Measurements from ENCODE around the gene MCAT. TPM values are rescaled to one million over a fixed set of nuclear protein-coding genes. Genes with fewer than 3 reads are reported as not detected.

The MCAT gene
- total RNA-seq, 1 experiment from 2014 or later = 16.3 TPM

GRCh38 chr22:43128928-43129424 lies 14.2 kb downstream of the MCAT start:
- Histone ChIP-seq H3K36me3 (ENCODE audit: control insufficient read depth, insufficient read depth, low read length) (no peaks in the 10 kb centered on the region; the same call in 1 of the 2 replicates), H3K27ac (ENCODE audit: low read length) (no peak overlapping the region), H3K4me3 (ENCODE audit: low read depth in 2 of 2, low read length in 2 of 2) (no peak overlapping the region), H3K9me3 (ENCODE audit: control insufficient read depth, insufficient read depth, low read depth, low read length) (no peaks in the 10 kb centered on the region), H3K4me1 (ENCODE audit: control insufficient read depth, insufficient read depth, low read length) (peaks cover 4% of the 10 kb centered on the region), H3K27me3 (ENCODE audit: control insufficient read depth, insufficient read depth, low read length) (no peaks in the 10 kb centered on the region)
- ChIA-PET CTCF (no interaction called here), POLR2A (no interaction called here)
- DNase-seq (ENCODE audit: low read depth, low spot score) (no peak), ATAC-seq (no peak)
- TF ChIP-seq REST (IDR thresholded peaks at IDR 0.05; ENCODE audit: insufficient read depth in 1 of 2, low read depth in 2 of 2, low read length in 1 of 2) (no peak), TCF7L2 (IDR thresholded peaks at IDR 0.05; ENCODE audit: low read depth, low read length) (no peak), CTCF (IDR thresholded peaks at IDR 0.05) (no peak), POLR2AphosphoS5 (IDR thresholded peaks at IDR 0.05; ENCODE audit: low read depth, low read length) (no peak)
- in situ Hi-C loops (cut with HindIII; ENCODE audit: low pct_unique_long_range_greater_than_20kb, low sequenced_read_pairs) = no loop called here
- intact Hi-C loops (cut with micrococcal nuclease; ENCODE audit: unreplicated experiment) = no loop called here
- BruUV-seq (replicated peaks) = no TSS peak

GRCh38 chr22:43128116-43128515 lies 15.1 kb downstream of the MCAT start:
- ATAC-seq (no peak), DNase-seq (ENCODE audit: low read depth, low spot score) (no peak)
- in situ Hi-C loops (cut with HindIII; ENCODE audit: low pct_unique_long_range_greater_than_20kb, low sequenced_read_pairs) = no loop called here
- Histone ChIP-seq H3K9me3 (ENCODE audit: control insufficient read depth, insufficient read depth, low read depth, low read length) (no peaks in the 10 kb centered on the region), H3K4me1 (ENCODE audit: control insufficient read depth, insufficient read depth, low read length) (peaks cover 4% of the 10 kb centered on the region), H3K36me3 (ENCODE audit: control insufficient read depth, insufficient read depth, low read length) (no peaks in the 10 kb centered on the region; the same call in 1 of the 2 replicates), H3K27me3 (ENCODE audit: control insufficient read depth, insufficient read depth, low read length) (no peaks in the 10 kb centered on the region), H3K27ac (ENCODE audit: low read length) (no peak overlapping the region), H3K4me3 (ENCODE audit: low read depth in 2 of 2, low read length in 2 of 2) (no peak overlapping the region)
- TF ChIP-seq CTCF (IDR thresholded peaks at IDR 0.05) = no peak
- no peak for TF ChIP-seq REST (IDR thresholded peaks at IDR 0.05; ENCODE audit: insufficient read depth in 1 of 2, low read depth in 2 of 2, low read length in 1 of 2)
- TF ChIP-seq TCF7L2 (IDR thresholded peaks at IDR 0.05; ENCODE audit: low read depth, low read length) = no peak
- TF ChIP-seq SIN3A (IDR thresholded peaks at IDR 0.05; ENCODE audit: borderline replicate concordance, insufficient read depth, low read depth, low read length) = no peak
- no peak for TF ChIP-seq POLR2AphosphoS5 (IDR thresholded peaks at IDR 0.05; ENCODE audit: low read depth, low read length)
- intact Hi-C loops (cut with micrococcal nuclease; ENCODE audit: unreplicated experiment) = no loop called here
- POLR2A ChIA-PET = no interaction called here
- CTCF ChIA-PET = no interaction called here
- BruUV-seq (replicated peaks) = no TSS peak
